Calu3 (cell line): Measurements from ENCODE around the gene CLDN14. TPM values are rescaled to one million over a fixed set of nuclear protein-coding genes. Genes with fewer than 3 reads are reported as not detected.

Source experiments
- BruUV-seq: library from RNA; stranded (reverse); fragments of 400-500 nt; replicated peaks from 2 replicates; lab custom pipeline; 2021; lab: Mats Ljungman, UMichigan
- CTCF ChIA-PET: fragments of 300-600 bp; sonication (Branson Sonifier 250); formaldehyde crosslinking; loops from one replicate; lab custom pipeline; 2022; ENCODE audit warnings: antibody characterized with exemption; lab: Charles Lee
- DNase-seq: peaks from one replicate; pipeline ENCODE4 v3.0.0; 2022
- H3K27ac Mint-ChIP-seq: one replicate; pipeline ENCODE4 v1.8.0; 2022; ENCODE audit warnings: mixed read lengths; ENCODE audit not compliant: unreplicated experiment
- H3K27me3 Mint-ChIP-seq: one replicate; pipeline ENCODE4 v1.8.0; 2022; ENCODE audit warnings: mixed read lengths; ENCODE audit not compliant: unreplicated experiment
- H3K36me3 Mint-ChIP-seq: one replicate; pipeline ENCODE4 v1.8.0; 2022; ENCODE audit warnings: mild to moderate bottlenecking, moderate library complexity, mixed read lengths; ENCODE audit not compliant: insufficient read depth, unreplicated experiment
- H3K4me1 Mint-ChIP-seq: one replicate; pipeline ENCODE4 v1.8.0; 2022; ENCODE audit warnings: mild to moderate bottlenecking, low read depth, mixed read lengths; ENCODE audit not compliant: unreplicated experiment
- H3K4me3 Mint-ChIP-seq: one replicate; pipeline ENCODE4 v1.8.0; 2022; ENCODE audit warnings: mild to moderate bottlenecking, low read depth, moderate library complexity, mixed read lengths; ENCODE audit not compliant: unreplicated experiment
- H3K9me3 Mint-ChIP-seq: one replicate; pipeline ENCODE4 v1.8.0; 2022; ENCODE audit warnings: low read depth, mixed read lengths; ENCODE audit not compliant: unreplicated experiment
- intact Hi-C: fragments of 100-400 bp; cut with micrococcal nuclease; formaldehyde crosslinking; loops from one replicate; pipeline ENCODE4 v1.10.0; 2022; ENCODE audit not compliant: unreplicated experiment
- total RNA-seq: library from RNA; stranded (reverse); gene quantifications from 2 replicates; pipeline ENCODE4 v1.2.3, GENCODE V29; 2022
- TF ChIP-seq, protein P1 (sequence below): fragments of 200-600 bp; IDR thresholded peaks from one replicate; pipeline ENCODE4 v1.8.0; 2022; ENCODE audit warnings: antibody characterized with exemption; ENCODE audit not compliant: unreplicated experiment

Gene CLDN14
- total RNA-seq, 1 experiment from 2014 or later = not detected

DNA sequence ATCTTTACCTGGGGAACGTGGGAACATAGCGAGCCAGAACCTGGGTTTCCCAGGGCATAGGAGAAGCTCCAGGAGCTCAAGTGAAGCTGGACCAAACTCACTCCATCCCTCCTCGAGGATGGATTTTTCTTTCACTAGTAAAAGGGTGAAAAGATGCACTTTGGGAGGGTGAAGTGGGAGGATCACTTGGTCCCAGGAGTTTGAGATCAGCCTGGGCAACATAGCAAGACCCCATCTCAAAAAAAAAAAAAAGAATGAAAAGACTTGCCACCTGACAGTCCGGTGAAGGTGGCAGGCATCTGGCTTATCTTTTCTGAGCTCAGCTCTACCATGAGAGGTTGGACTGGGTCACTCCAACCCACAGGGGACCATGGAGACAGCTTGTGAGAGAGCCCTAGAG, 52.4 kb downstream of the CLDN14 start:
- Mint-ChIP-seq H3K27ac (no peak overlapping the region), H3K27me3 (no peaks in the 10 kb centered on the region), H3K36me3 (peaks cover 21% of the 10 kb centered on the region), H3K9me3 (no peaks in the 10 kb centered on the region), H3K4me3 (no peak overlapping the region), H3K4me1 (peaks cover 13% of the 10 kb centered on the region)
- BruUV-seq = no TSS peak
- intact Hi-C loops = no loop called here
- no peak for DNase-seq
- CTCF ChIA-PET = no interaction called here
- TF ChIP-seq, protein P1, sequence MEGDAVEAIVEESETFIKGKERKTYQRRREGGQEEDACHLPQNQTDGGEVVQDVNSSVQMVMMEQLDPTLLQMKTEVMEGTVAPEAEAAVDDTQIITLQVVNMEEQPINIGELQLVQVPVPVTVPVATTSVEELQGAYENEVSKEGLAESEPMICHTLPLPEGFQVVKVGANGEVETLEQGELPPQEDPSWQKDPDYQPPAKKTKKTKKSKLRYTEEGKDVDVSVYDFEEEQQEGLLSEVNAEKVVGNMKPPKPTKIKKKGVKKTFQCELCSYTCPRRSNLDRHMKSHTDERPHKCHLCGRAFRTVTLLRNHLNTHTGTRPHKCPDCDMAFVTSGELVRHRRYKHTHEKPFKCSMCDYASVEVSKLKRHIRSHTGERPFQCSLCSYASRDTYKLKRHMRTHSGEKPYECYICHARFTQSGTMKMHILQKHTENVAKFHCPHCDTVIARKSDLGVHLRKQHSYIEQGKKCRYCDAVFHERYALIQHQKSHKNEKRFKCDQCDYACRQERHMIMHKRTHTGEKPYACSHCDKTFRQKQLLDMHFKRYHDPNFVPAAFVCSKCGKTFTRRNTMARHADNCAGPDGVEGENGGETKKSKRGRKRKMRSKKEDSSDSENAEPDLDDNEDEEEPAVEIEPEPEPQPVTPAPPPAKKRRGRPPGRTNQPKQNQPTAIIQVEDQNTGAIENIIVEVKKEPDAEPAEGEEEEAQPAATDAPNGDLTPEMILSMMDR = no peak

DNA sequence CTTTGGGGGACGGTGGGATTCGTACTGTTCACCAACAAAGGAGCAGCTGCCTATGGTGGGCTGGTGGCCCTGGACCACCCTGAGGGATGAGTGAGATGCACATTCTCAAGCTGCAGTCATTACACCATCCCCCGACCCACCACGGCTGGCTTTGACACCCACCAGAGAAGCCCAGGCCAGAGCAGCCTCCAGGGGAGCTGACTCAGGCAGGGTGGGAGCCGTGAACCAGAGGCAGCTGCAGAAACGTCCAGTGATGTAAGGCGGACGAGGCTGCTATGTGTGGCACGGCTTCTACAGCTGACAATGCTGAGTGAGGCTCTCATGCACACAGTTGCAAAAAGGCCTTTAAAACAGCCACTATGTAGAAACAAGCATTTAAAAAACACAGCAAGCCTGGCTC, 54.6 kb downstream of the CLDN14 start:
- CTCF ChIA-PET = no interaction called here
- intact Hi-C loops = no loop called here
- no peak for DNase-seq
- Mint-ChIP-seq H3K27me3 (no peaks in the 10 kb centered on the region), H3K4me3 (no peak overlapping the region), H3K9me3 (no peaks in the 10 kb centered on the region), H3K27ac (no peak overlapping the region), H3K4me1 (peaks cover 7% of the 10 kb centered on the region), H3K36me3 (peaks cover 14% of the 10 kb centered on the region)
- TF ChIP-seq, protein P1 = no peak
- BruUV-seq = no TSS peak

GRCh38 chr21:36424592-36424991, 55.3 kb downstream of the CLDN14 start:
- DNase-seq = no peak
- TF ChIP-seq, protein P1 = no peak
- CTCF ChIA-PET = no interaction called here
- no TSS peak for BruUV-seq
- H3K4me3 Mint-ChIP-seq = no peak overlapping the region
- no peak overlapping the region for H3K27ac Mint-ChIP-seq
- peaks cover 12% of the 10 kb centered on the region for H3K36me3 Mint-ChIP-seq
- peaks cover 14% of the 10 kb centered on the region for H3K4me1 Mint-ChIP-seq
- no peaks in the 10 kb centered on the region for H3K9me3 Mint-ChIP-seq
- intact Hi-C loops = no loop called here
- no peaks in the 10 kb centered on the region for H3K27me3 Mint-ChIP-seq

DNA sequence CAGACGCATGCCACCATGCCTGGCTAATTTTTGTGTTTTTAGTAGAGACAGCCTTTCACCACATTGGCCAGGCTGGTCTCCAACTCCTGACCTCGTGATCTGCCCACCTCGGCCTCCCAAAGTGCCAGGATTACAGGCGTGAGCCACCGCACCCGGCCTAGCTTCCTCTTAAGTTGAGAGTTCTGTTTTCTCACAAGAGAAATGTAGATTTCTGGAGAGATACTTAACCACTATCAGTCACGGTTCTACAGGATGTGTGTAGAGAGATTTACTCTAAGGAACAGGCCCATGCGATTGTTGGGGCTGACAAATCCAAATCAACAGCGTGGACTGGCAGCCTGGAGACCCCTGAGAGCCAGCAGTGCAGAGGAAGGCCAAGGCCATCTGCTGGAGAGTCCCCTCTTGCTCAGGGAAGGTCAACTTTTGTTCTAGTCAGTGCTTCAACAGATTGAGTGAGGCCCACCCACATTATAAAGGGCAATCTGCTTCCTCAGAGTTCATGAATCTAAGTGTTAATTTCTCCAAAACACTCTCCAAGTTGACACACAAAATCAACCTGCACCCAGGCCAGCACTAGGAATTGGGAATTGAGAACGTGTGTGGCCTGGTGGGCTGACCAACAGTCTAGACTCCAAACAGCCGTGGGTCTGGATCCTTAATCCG, 56.0 kb downstream of the CLDN14 start:
- Mint-ChIP-seq H3K27ac (no peak overlapping the region), H3K9me3 (no peaks in the 10 kb centered on the region), H3K4me3 (no peak overlapping the region), H3K36me3 (peaks cover 9% of the 10 kb centered on the region), H3K27me3 (no peaks in the 10 kb centered on the region), H3K4me1 (peaks cover 15% of the 10 kb centered on the region)
- TF ChIP-seq, protein P1 = no peak
- CTCF ChIA-PET = no interaction called here
- BruUV-seq = no TSS peak
- DNase-seq = no peak
- intact Hi-C loops = no loop called here
